Brain microvascular endothelial cell (primary cell): Measurements from ENCODE around the gene TNS3.

Experiments
- DNase-seq: peaks from one replicate; pipeline ENCODE4 v3.0.0-alpha.2; 2020
- H3K27ac ChIP-seq: fragments of 250-450 bp; sonication (Bioruptor Pico); 2 replicates; pipeline ENCODE4 v1.5.1; 2020; ENCODE audit warnings: mild to moderate bottlenecking, moderate library complexity
- H3K27me3 ChIP-seq: fragments of 250-450 bp; sonication (Bioruptor Pico); replicated peaks from 2 replicates; pipeline ENCODE4 v1.5.1; 2020; ENCODE audit warnings: mild to moderate bottlenecking
- H3K36me3 ChIP-seq: fragments of 250-450 bp; sonication (Bioruptor Pico); replicated peaks from 2 replicates; pipeline ENCODE4 v1.5.1; 2020; ENCODE audit warnings: mild to moderate bottlenecking
- H3K4me3 ChIP-seq: 2 replicates; pipeline ENCODE4 v1.5.1; 2011; ENCODE audit warnings: low read depth, mild to moderate bottlenecking, control low read depth, low read length, moderate library complexity
- CTCF ChIP-seq: IDR thresholded peaks from 2 replicates; pipeline ENCODE4 v1.5.1; 2011; ENCODE audit warnings: low read depth, mild to moderate bottlenecking, moderate library complexity, low read length, control low read depth, inconsistent platforms; ENCODE audit errors: missing control alignments
- in situ Hi-C: cut with HindIII; loops from 2 replicates; pipeline ENCODE4 v1.10.0; 2017; ENCODE audit warnings: low sequenced_read_pairs, low pct_ligation_motif_present

Gene TNS3

DNA sequence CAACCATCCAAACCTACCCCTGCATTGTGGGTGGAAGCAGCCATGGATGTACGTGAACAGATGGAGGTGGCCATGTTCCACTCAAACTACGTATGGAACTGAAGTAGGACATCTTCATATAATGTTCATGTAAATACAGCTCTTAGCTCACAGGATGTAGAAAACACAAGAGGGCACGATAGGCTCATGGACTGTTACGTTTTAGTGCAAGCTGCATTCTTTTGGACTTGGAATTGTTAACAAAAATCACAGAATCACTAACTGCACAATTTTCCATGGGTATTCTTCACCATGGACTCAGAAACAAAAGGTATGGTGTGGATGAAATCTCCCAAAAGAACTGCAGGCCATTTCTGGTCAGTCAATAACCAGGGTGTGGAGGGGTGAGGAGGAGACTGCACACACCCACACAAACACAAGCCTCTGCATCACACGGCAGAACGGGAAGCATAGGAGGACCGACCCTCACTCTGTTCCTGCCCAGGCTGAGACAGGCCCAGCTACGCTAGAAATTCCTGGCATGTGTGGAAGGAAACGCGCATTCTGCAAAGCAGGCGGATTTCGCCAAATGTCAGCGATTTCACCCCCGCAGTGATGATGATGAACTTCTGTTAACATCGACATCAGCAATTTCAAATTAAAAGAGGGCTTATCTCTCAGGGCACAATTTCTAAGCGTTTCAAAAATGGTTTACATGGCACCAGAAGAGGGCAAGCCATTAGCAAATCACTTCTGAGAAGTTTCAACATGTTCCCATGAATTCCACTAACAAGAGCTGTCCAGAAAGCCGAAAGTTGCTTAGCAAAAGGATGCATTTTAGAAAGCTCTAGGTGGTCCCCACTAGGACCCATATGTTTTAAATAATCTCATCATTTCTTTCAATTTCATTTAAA is 149.0 kb downstream of the TNS3 start:
- Histone ChIP-seq H3K27ac (no peak overlapping the region), H3K4me3 (no peak overlapping the region), H3K36me3 (peaks cover 15% of the 10 kb centered on the region), H3K27me3 (no peaks in the 10 kb centered on the region)
- in situ Hi-C loops = no loop called here
- no peak for TF ChIP-seq CTCF
- no peak for DNase-seq

GRCh38 chr7:47430422-47430821 is 151.5 kb downstream of the TNS3 start:
- H3K4me3 ChIP-seq = no peak overlapping the region
- no peak for DNase-seq
- H3K27ac ChIP-seq = no peak overlapping the region
- peaks cover 28% of the 10 kb centered on the region for H3K36me3 ChIP-seq
- H3K27me3 ChIP-seq = no peaks in the 10 kb centered on the region
- in situ Hi-C loops = no loop called here
- no peak for TF ChIP-seq CTCF

- peaks cover 31% of the 10 kb centered on the region for H3K36me3 ChIP-seq
- TF ChIP-seq CTCF = no peak
- in situ Hi-C loops = no loop called here
Measured at GRCh38 chr7:47428768-47429472, 153.0 kb downstream of the TNS3 start.

GRCh38 chr7:47428052-47428767 is 153.7 kb downstream of the TNS3 start:
- TF ChIP-seq CTCF = no peak
- no peak for DNase-seq
- Histone ChIP-seq H3K4me3 (no peak overlapping the region), H3K36me3 (peaks cover 38% of the 10 kb centered on the region), H3K27me3 (no peaks in the 10 kb centered on the region), H3K27ac (no peak overlapping the region)
- in situ Hi-C loops = no loop called here

More at GRCh38 chr7:47428768-47429472, 153.0 kb downstream of the TNS3 start:
- H3K4me3 ChIP-seq = no peak overlapping the region
- no peaks in the 10 kb centered on the region for H3K27me3 ChIP-seq
- DNase-seq = no peak
- no peak overlapping the region for H3K27ac ChIP-seq

GRCh38 chr7:47427051-47427643 is 154.8 kb downstream of the TNS3 start:
- Histone ChIP-seq H3K27me3 (no peaks in the 10 kb centered on the region), H3K36me3 (peaks cover 44% of the 10 kb centered on the region), H3K4me3 (no peak overlapping the region), H3K27ac (no peak overlapping the region)
- in situ Hi-C loops = no loop called here
- DNase-seq = no peak
- TF ChIP-seq CTCF = no peak
